ENCODE data around the gene HMOX1.
"Not testable (repeated sequence)": the region's sequence is repeated elsewhere in the genome, so short reads cannot be mapped to it uniquely, and the experiment has no call there.

HMOX1 gene

DNA sequence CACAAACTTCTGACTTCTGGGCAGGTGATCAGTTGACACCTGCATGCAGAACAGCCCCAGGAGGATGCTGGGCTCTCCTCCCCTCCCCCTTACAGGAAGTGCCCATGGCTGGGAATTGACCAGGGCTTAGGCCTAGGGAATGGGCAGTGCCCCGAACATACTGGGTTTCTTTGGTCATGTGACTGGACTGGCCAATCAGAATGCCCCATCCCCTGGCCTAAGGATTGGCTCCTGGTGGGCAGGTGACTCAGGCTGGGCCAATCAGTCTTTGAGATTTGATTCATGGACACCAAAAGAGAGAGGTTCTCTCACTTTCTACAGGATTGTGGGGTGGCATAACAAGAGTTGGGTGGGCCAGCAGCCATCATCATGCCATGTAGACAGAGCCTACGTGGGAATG lies 56.2 kb downstream of the HMOX1 start:
- no peak for DNase-seq (ENCODE audit: low read depth, low spot score)
- ChIA-PET POLR2A (no interaction called here), CTCF (interaction anchor here (0.9 to 14.7 kb wide), 3 partner anchors 9 to 150 kb away, joined by 3 to 352 read pairs (median 3); no protein-coding TSS in a partner anchor)
- TF ChIP-seq, protein P1, sequence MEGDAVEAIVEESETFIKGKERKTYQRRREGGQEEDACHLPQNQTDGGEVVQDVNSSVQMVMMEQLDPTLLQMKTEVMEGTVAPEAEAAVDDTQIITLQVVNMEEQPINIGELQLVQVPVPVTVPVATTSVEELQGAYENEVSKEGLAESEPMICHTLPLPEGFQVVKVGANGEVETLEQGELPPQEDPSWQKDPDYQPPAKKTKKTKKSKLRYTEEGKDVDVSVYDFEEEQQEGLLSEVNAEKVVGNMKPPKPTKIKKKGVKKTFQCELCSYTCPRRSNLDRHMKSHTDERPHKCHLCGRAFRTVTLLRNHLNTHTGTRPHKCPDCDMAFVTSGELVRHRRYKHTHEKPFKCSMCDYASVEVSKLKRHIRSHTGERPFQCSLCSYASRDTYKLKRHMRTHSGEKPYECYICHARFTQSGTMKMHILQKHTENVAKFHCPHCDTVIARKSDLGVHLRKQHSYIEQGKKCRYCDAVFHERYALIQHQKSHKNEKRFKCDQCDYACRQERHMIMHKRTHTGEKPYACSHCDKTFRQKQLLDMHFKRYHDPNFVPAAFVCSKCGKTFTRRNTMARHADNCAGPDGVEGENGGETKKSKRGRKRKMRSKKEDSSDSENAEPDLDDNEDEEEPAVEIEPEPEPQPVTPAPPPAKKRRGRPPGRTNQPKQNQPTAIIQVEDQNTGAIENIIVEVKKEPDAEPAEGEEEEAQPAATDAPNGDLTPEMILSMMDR (IDR thresholded peaks at IDR 0.05; ENCODE audit: insufficient read depth, low read length, missing control alignments) = no peak
- no peak overlapping the region for H3K4me3 ChIP-seq (ENCODE audit: low read depth, low read length)

DNA sequence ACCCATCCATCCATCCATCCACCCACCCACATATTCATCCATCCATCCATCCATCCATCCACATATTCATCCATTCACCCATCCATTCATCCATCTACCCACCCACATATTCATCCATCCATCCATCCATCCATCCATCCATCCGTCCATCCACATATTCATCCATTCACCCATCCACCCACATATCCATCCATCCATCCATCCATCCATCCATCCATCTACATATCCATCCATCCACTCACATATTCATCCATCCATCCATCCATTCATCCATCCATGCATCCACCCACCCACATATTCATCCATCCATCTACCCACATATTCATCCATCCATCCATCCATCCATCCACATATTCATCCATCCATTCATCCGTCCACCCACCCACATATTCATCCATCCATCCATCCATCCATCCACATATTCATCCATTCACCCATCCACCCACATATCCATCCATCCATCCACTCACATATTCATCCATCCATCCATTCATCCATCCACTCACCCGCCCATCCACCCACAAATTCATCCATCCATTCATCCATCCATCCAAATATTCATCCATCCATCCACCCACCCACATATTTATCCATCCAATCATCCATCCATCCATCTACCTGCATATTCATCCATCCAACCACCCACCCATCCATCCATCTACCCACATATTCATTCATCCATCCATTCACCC lies 57.9 kb downstream of the HMOX1 start:
- CTCF ChIA-PET; POLR2A ChIA-PET; H3K4me3 ChIP-seq (ENCODE audit: low read depth, low read length); DNase-seq (ENCODE audit: low read depth, low spot score): not testable (repeated sequence)

DNA sequence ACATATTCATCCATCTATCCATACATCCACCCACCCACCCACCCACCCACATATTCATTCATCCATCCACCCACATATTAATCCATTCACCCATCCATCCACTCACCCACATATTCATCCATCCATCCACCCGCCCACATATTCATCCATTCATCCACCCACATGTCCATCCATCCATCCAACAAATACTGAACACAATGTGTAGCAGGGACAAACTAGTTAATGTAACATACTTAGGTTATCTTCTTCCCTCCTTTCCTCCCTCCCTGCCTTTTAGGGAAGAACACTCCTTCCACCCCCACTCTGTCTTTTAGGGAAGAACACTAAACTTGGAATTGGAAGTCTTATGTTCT lies 58.4 kb downstream of the HMOX1 start:
- no peak overlapping the region for H3K4me3 ChIP-seq (ENCODE audit: low read depth, low read length)
- ChIA-PET POLR2A (no interaction called here), CTCF (no interaction called here)
- TF ChIP-seq, protein P1 (IDR thresholded peaks at IDR 0.05; ENCODE audit: insufficient read depth, low read length, missing control alignments) = no peak
- DNase-seq (ENCODE audit: low read depth, low spot score) = no peak

DNA sequence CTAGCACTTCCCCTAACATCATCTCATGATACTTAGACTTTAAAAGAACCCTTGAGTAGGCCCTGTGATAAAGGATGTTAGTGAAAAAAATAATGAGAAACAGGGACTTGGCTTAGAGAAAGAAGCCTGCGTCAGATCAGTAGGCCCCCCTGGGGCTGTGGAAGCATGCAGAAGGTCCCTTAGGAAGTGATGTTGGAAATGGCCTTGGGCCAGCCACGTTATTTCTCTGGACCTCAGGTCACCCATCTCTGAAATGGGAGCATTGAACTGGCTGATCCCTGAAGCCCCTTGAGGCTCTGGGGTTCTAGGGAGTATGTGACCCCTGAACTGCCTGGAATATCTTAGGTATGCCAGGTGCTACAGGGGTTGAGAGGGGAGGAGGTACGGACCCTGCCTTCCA lies 59.2 kb downstream of the HMOX1 start:
- TF ChIP-seq, protein P1 (IDR thresholded peaks at IDR 0.05; ENCODE audit: insufficient read depth, low read length, missing control alignments) = no peak
- no peak for DNase-seq (ENCODE audit: low read depth, low spot score)
- CTCF ChIA-PET = no interaction called here
- POLR2A ChIA-PET = no interaction called here
- no peak overlapping the region for H3K4me3 ChIP-seq (ENCODE audit: low read depth, low read length)

DNA sequence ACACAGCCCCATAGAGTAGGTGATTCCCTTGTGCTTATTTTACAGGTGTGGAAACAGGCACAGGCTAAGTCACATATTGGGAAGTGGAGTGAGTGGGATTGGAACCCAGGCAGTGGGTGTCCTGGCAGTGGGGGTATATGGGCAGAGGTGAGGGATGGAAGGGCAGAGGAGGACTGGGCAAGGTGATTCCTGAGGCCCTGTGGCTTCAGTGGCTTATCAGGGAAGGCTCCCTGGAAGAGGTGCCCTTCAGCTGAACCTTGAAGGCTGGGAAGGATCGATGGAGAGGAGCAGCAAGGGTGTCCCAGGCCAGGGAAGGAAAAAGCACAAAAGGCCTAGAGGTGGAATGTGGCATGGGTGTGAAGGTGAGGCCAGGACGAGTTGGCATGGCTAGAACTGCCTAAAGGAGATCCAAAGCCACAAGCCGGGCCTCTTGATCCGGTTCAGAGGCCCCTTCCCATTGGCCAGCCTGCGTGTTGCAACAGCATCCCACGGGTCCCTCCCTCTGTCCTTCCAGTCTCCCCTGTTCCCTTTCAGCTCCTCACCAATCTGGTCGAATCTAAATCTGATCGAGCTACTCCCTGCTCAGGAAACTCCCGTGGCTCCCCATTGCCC lies 60.7 kb downstream of the HMOX1 start:
- H3K4me3 ChIP-seq (ENCODE audit: low read depth, low read length) = no peak overlapping the region
- ChIA-PET POLR2A (no interaction called here), CTCF (interaction anchor here (0.6 to 2.4 kb wide), 3 partner anchors 9 to 142 kb away, joined by 3 to 10 read pairs (median 4); no protein-coding TSS in a partner anchor)
- TF ChIP-seq, protein P1 (IDR thresholded peaks at IDR 0.05; ENCODE audit: insufficient read depth, low read length, missing control alignments) = no peak
- DNase-seq (ENCODE audit: low read depth, low spot score) = no peak

DNA sequence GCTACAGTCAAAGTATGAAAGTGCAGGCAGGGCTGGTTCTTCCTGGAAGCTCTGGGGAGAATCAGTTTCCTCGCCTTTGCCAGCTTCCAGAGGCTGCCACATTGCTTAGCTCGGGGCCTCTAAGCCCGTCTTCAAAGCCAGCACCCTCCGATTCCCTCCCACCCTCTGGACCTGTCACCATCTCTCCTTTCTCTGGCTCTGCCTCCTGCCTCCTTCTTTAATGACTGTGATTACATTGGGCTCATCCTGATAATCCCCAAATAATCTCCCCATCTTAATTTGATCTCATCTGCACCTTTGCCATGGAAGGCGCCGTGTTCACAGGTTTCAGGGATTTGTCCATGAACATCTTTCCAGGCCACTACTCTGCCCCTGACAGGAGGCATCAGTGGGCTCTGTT lies 61.6 kb downstream of the HMOX1 start:
- no peak overlapping the region for H3K4me3 ChIP-seq (ENCODE audit: low read depth, low read length)
- CTCF ChIA-PET = interaction anchor here (0.6 to 2.4 kb wide), 3 partner anchors 9 to 141 kb away, joined by 3 to 10 read pairs (median 4); no protein-coding TSS in a partner anchor
- DNase-seq (ENCODE audit: low read depth, low spot score) = no peak
- POLR2A ChIA-PET = no interaction called here
- TF ChIP-seq, protein P1 (IDR thresholded peaks at IDR 0.05; ENCODE audit: insufficient read depth, low read length, missing control alignments) = no peak

All from AG04449 (cell line).